Tibial nerve (tissue), 4 donors: Measurements from ENCODE around the gene NHLRC4.

Source experiments
- CTCF ChIP-seq, 5 experiments: fragments of 200-600 bp in 3 of 5; fragments of 450-650 bp in 2 of 5; sonication (generic) in 3 of 5; IDR thresholded peaks; one replicate each; pipeline ENCODE4 v1.5.1; 2016 to 2019; ENCODE audit warnings: antibody characterized with exemption in 5 of 5, mild to moderate bottlenecking in 3 of 5, moderate library complexity in 2 of 5
- EP300 ChIP-seq, 2 donors: sonication (generic); formaldehyde crosslinking; IDR thresholded peaks; one replicate each; pipeline ENCODE4 v1.6.1; 2017; ENCODE audit warnings: antibody characterized with exemption in 2 of 2, mild to moderate bottlenecking in 1 of 2
- POLR2A ChIP-seq, 2 donors: fragments of 450-650 bp; IDR thresholded peaks; one replicate each; pipeline ENCODE4 v1.6.1; 2017; ENCODE audit warnings: antibody characterized with exemption in 2 of 2, mild to moderate bottlenecking in 2 of 2, moderate library complexity in 2 of 2

- no peak for TF ChIP-seq CTCF (IDR thresholded peaks at IDR 0.05)
- TF ChIP-seq EP300 (IDR thresholded peaks at IDR 0.05), result no peak
- TF ChIP-seq POLR2A (IDR thresholded peaks at IDR 0.05), result no peak
Observed at GRCh38 chr16:591892-592517, 25.2 kb downstream of the NHLRC4 start.
